Peyer's patch (tissue), 4 donors: Measurements from ENCODE around the gene CRK.

Experiments used
- CTCF ChIP-seq, 6 experiments: fragments of 450-650 bp in 4 of 6; fragments of 200-600 bp in 2 of 6; sonication (generic) in 1 of 6; IDR thresholded peaks; one replicate each; pipeline ENCODE4 v1.5.1; 2017 to 2019; ENCODE audit warnings: antibody characterized with exemption in 6 of 6, mild to moderate bottlenecking in 3 of 6, moderate library complexity in 1 of 6
- POLR2A ChIP-seq, 2 donors: fragments of 450-650 bp; IDR thresholded peaks; one replicate each; pipeline ENCODE4 v1.5.1; 2017; ENCODE audit warnings: antibody characterized with exemption in 2 of 2, mild to moderate bottlenecking in 2 of 2, moderate library complexity in 2 of 2

- TF ChIP-seq CTCF (IDR thresholded peaks at IDR 0.05) (no peak), POLR2A (IDR thresholded peaks at IDR 0.05) (no peak)
Observed at GRCh38 chr17:1391577-1391976, 64.5 kb downstream of the CRK start.
